PC-9 (cell line): ENCODE measurements around the gene GFRA3. TPM values are rescaled to one million over a fixed set of nuclear protein-coding genes. Genes with fewer than 3 reads are reported as not detected.

Source experiments
- BruUV-seq: library from RNA; stranded (reverse); fragments of 400-500 nt; replicated peaks from 2 replicates; lab custom pipeline; 2021; lab: Mats Ljungman, UMichigan
- CTCF ChIA-PET: fragments of 300-600 bp; sonication (Branson Sonifier 250); formaldehyde crosslinking; loops from one replicate; lab custom pipeline; 2022; ENCODE audit warnings: antibody characterized with exemption; lab: Charles Lee
- POLR2A ChIA-PET: fragments of 300-600 bp; sonication (Branson Sonifier 250); formaldehyde crosslinking; loops from one replicate; lab custom pipeline; 2022; ENCODE audit warnings: antibody characterized with exemption; ENCODE audit not compliant: unreplicated experiment; lab: Charles Lee
- DNase-seq, 2 experiments: peaks; one replicate each; pipeline versions ENCODE4 v3.0.0 to v3.0.0-alpha.2; 2015 to 2022; ENCODE audit warnings: mixed read lengths in 1 of 2
- H2AFZ ChIP-seq: fragments of 200-600 bp; sonication (generic); 2 replicates; pipeline ENCODE4 v1.8.1; 2017; ENCODE audit warnings: antibody characterized with exemption
- H3F3A ChIP-seq: fragments of 200-600 bp; sonication (generic); 2 replicates; pipeline ENCODE4 v1.8.1; 2017; ENCODE audit warnings: antibody characterized with exemption, mild to moderate bottlenecking, low read depth; ENCODE audit not compliant: insufficient read depth
- H3K27ac ChIP-seq: fragments of 200-600 bp; sonication (generic); 2 replicates; pipeline ENCODE4 v1.6.1; 2016; ENCODE audit warnings: mixed run types
- H3K27me3 ChIP-seq: fragments of 200-600 bp; sonication (generic); 2 replicates; pipeline ENCODE4 v1.6.1; 2016; ENCODE audit warnings: low read depth, mixed run types; ENCODE audit not compliant: insufficient read depth
- H3K36me3 ChIP-seq: fragments of 200-600 bp; sonication (generic); 2 replicates; pipeline ENCODE4 v1.6.1; 2016; ENCODE audit warnings: low read depth, mixed run types
- H3K4me1 ChIP-seq: fragments of 200-600 bp; sonication (generic); replicated peaks from 2 replicates; pipeline ENCODE4 v1.6.1; 2016; ENCODE audit warnings: mixed run types; ENCODE audit not compliant: insufficient read depth
- H3K4me2 ChIP-seq: fragments of 200-600 bp; sonication (generic); 2 replicates; pipeline ENCODE4 v1.6.1; 2017; ENCODE audit warnings: mixed run types
- H3K4me3 ChIP-seq: fragments of 200-600 bp; sonication (generic); 2 replicates; pipeline ENCODE4 v1.6.1; 2016; ENCODE audit warnings: mixed run types
- H3K79me2 ChIP-seq: fragments of 200-600 bp; sonication (generic); 2 replicates; pipeline ENCODE4 v1.6.1; 2017; ENCODE audit warnings: low read depth, mixed run types
- H3K9me2 ChIP-seq: fragments of 200-600 bp; sonication (generic); 2 replicates; pipeline ENCODE4 v1.8.1; 2017; ENCODE audit warnings: mild to moderate bottlenecking; ENCODE audit not compliant: insufficient read depth
- H3K9me3 ChIP-seq: fragments of 200-600 bp; sonication (generic); 2 replicates; pipeline ENCODE4 v1.8.1; 2016; ENCODE audit warnings: low read depth; ENCODE audit not compliant: insufficient read depth
- H4K20me1 ChIP-seq: fragments of 200-600 bp; sonication (generic); 2 replicates; pipeline ENCODE4 v1.8.1; 2017; ENCODE audit not compliant: insufficient read depth
- CTCF ChIP-seq: fragments of 200-600 bp; sonication (generic); conservative IDR thresholded peaks from 2 replicates; pipeline ENCODE4 v1.6.1; 2017; ENCODE audit warnings: mixed run types, antibody characterized with exemption, mild to moderate bottlenecking, moderate library complexity
- EZH2 ChIP-seq: fragments of 200-600 bp; sonication (generic); IDR thresholded peaks from 2 replicates; pipeline ENCODE4 v1.8.0; 2017; ENCODE audit warnings: antibody characterized with exemption, low read depth
- intact Hi-C: fragments of 100-400 bp; cut with micrococcal nuclease; formaldehyde crosslinking; loops from one replicate; pipeline ENCODE4 v1.10.0; 2022; ENCODE audit not compliant: unreplicated experiment
- total RNA-seq: library from RNA; stranded (reverse); gene quantifications from 2 replicates; pipeline ENCODE4 v1.2.3, GENCODE V29; 2021

GFRA3 gene
- total RNA-seq, 1 experiment from 2014 or later = 0.68 TPM

GRCh38 chr5:138289296-138289695, 14.9 kb upstream of the GFRA3 start:
- Histone ChIP-seq H3K27ac (no peak overlapping the region), H4K20me1 (no peaks in the 10 kb centered on the region), H3K9me2 (no peaks in the 10 kb centered on the region), H3K4me1 (no peaks in the 10 kb centered on the region), H3K79me2 (no peaks in the 10 kb centered on the region), H3K36me3 (peaks cover 13% of the 10 kb centered on the region; the same call in 1 of the 2 replicates), H3K27me3 (no peaks in the 10 kb centered on the region), H2AFZ (no peak overlapping the region), H3K9me3 (no peaks in the 10 kb centered on the region), H3K4me2 (no peak overlapping the region), H3F3A (no peaks in the 10 kb centered on the region), H3K4me3 (no peak overlapping the region)
- intact Hi-C loops = no loop called here
- TF ChIP-seq EZH2 (no peak), CTCF (no peak)
- no peak for DNase-seq
- ChIA-PET POLR2A (no interaction called here), CTCF (no interaction called here)
- no TSS peak for BruUV-seq

DNA sequence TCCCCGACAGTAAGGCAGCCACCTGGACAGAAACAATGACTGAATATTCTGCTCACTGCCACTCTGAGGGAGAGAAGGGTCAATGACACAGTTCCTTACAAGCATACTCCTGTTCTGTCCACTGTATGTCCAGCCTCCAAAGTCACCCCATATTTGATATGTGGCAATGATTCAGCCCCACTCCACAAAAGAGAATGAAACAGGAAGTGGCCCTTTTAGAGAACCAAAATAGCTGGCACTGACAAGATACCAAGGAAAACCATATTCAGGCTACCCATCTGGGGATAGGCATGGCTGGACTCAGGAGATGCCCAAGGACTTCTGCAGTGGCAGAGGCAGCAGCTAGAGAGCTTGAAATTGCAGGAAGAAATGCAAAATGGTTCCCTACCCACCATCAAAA, 12.8 kb upstream of the GFRA3 start:
- H2AFZ ChIP-seq = no peak overlapping the region
- H3K79me2 ChIP-seq = no peaks in the 10 kb centered on the region
- H3K9me3 ChIP-seq = no peaks in the 10 kb centered on the region
- peaks cover 13% of the 10 kb centered on the region; the same call in 1 of the 2 replicates for H3K36me3 ChIP-seq
- H3K27me3 ChIP-seq = no peaks in the 10 kb centered on the region
- no peaks in the 10 kb centered on the region for H4K20me1 ChIP-seq
- H3F3A ChIP-seq = no peaks in the 10 kb centered on the region
- H3K27ac ChIP-seq = no peak overlapping the region
- no peaks in the 10 kb centered on the region for H3K9me2 ChIP-seq
- H3K4me1 ChIP-seq = no peaks in the 10 kb centered on the region
- ChIA-PET CTCF (no interaction called here), POLR2A (no interaction called here)
- intact Hi-C loops = no loop called here
- H3K4me3 ChIP-seq = no peak overlapping the region
- TF ChIP-seq EZH2 = no peak
- no peak for TF ChIP-seq CTCF
- no peak overlapping the region for H3K4me2 ChIP-seq
- no TSS peak for BruUV-seq
- DNase-seq = no peak

DNA sequence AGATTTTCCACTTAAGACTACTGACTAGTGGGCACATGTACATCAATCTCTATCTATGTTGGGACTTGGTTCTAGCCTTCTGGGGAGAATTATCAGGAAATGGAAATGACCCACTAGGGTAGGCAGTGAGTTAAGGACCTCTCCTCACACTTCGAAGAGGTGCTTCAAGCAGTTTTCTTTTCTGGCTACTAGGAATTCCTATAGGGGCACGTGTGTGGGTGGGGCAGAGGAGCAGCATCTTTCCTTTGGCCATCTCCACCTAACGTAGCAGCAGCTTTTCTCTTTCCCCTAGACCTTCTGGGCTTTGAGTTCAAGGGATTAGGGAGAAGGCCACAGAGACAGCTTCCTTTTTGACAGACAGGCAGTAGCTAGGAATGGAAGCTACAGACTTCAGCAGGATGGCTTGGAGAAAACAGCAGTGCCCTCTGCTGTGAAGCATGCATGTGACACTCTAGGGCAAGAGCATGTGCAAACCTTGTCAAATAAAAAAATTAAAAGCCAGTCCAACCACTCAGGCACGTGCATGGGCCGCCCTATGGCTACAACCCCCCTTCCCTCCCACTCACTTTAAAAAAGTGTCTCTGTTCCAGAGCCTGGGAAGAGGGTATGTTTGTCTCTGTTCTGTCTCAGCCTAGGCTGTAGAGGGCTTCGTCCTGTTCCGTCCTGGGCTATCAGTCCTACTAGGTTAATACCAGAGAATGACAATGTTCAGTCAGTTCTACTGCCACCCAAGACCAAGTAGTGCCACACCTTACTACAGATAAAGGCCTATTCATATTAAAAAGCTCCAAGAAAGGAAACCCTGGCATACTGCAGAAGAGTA, 8.7 kb upstream of the GFRA3 start:
- no peak overlapping the region for H3K4me2 ChIP-seq
- TF ChIP-seq CTCF (peak; percentile 66), EZH2 (no peak)
- peak; percentile 43 to 50 for DNase-seq
- H3K27me3 ChIP-seq = no peaks in the 10 kb centered on the region
- H3K27ac ChIP-seq = no peak overlapping the region
- no peak overlapping the region for H2AFZ ChIP-seq
- H3K4me1 ChIP-seq = no peaks in the 10 kb centered on the region
- no peak overlapping the region for H3K4me3 ChIP-seq
- intact Hi-C loops = loop anchor here (1.0 to 2.0 kb wide), 2 partner anchors 60 to 103 kb away; no protein-coding TSS in a partner anchor
- H4K20me1 ChIP-seq = no peaks in the 10 kb centered on the region
- no peaks in the 10 kb centered on the region for H3K9me3 ChIP-seq
- H3K36me3 ChIP-seq = peaks cover 8% of the 10 kb centered on the region; the same call in 1 of the 2 replicates
- no peaks in the 10 kb centered on the region for H3K9me2 ChIP-seq
- no peaks in the 10 kb centered on the region for H3K79me2 ChIP-seq
- no TSS peak for BruUV-seq
- ChIA-PET POLR2A (no interaction called here), CTCF (interaction anchor here (0.5 to 1.0 kb wide), 4 partner anchors 49 to 150 kb away, joined by 3 read pairs; partner anchors contain the start of gene CDC25C)
- no peaks in the 10 kb centered on the region for H3F3A ChIP-seq
